ENCODE data around the gene PRICKLE3. TPM values are rescaled to one million over a fixed set of nuclear protein-coding genes. Genes with fewer than 3 reads are reported as not detected.

Gene PRICKLE3
- total RNA-seq, 1 donor from 2014 or later: 4.2 TPM

Other genes with a start within 250 kb of the PRICKLE3 start
- 38.6 and 39.6 TPM in 2 replicates for gene OTUD5, start 228.8 kb downstream of the PRICKLE3 start, total RNA-seq
- 1.2 TPM in 2 replicates for gene KCND1, start 214.5 kb downstream of the PRICKLE3 start, total RNA-seq
- 55.3 and 63.2 TPM in 2 replicates for gene GRIPAP1, start 184.1 kb downstream of the PRICKLE3 start, total RNA-seq
- 26.2 TPM in 2 replicates for gene TFE3, start 143.0 kb downstream of the PRICKLE3 start, total RNA-seq
- gene CCDC120, start 127.4 kb downstream of the PRICKLE3 start, total RNA-seq: 13.8 and 14.7 TPM in 2 replicates
- 30.2 and 33.7 TPM in 2 replicates for gene PRAF2, start 112.4 kb downstream of the PRICKLE3 start, total RNA-seq
- gene WDR45, start 106.5 kb downstream of the PRICKLE3 start, total RNA-seq: 29.0 and 29.6 TPM in 2 replicates
- gene GPKOW, start 62.6 kb downstream of the PRICKLE3 start, total RNA-seq: 17.8 and 20.9 TPM in 2 replicates
- 1.4 and 1.6 TPM in 2 replicates for gene MAGIX, start 23.6 kb downstream of the PRICKLE3 start, total RNA-seq
- 0.75 and 0.89 TPM in 2 replicates for gene PLP2, start 14.5 kb downstream of the PRICKLE3 start, total RNA-seq
- gene SYP, start 13.8 kb upstream of the PRICKLE3 start, total RNA-seq: 10.2 and 10.8 TPM in 2 replicates
- 0.05 TPM in 1 of 2 replicates, not detected in the other for gene CACNA1F, start 47.0 kb upstream of the PRICKLE3 start, total RNA-seq
- gene CCDC22, start 49.1 kb upstream of the PRICKLE3 start, total RNA-seq: 18.0 and 18.8 TPM in 2 replicates
- 0.26 and 0.39 TPM in 2 replicates for gene FOXP3, start 78.3 kb upstream of the PRICKLE3 start, total RNA-seq
- gene PPP1R3F, start 83.4 kb upstream of the PRICKLE3 start, total RNA-seq: 11.5 and 13.1 TPM in 2 replicates
- not detected in 2 replicates for gene GAGE10, start 117.3 kb upstream of the PRICKLE3 start, total RNA-seq
- not detected in 2 replicates for gene GAGE12J, start 135.7 kb upstream of the PRICKLE3 start, total RNA-seq
- not detected in 2 replicates for gene GAGE13, start 145.2 kb upstream of the PRICKLE3 start, total RNA-seq